Rectal smooth muscle tissue (tissue), 1 donor: ENCODE data around the gene GPC6.

Experiments
- H3K27ac ChIP-seq: one replicate; pipeline ENCODE4 v1.7.0; 2013; ENCODE audit warnings: low read depth, low read length, inconsistent platforms
- H3K27me3 ChIP-seq: one replicate; pipeline ENCODE4 v1.7.0; 2013; ENCODE audit warnings: low read length; ENCODE audit not compliant: control insufficient read depth, insufficient read depth
- H3K36me3 ChIP-seq: one replicate; pipeline ENCODE4 v1.7.0; 2013; ENCODE audit warnings: low read length; ENCODE audit not compliant: control insufficient read depth, insufficient read depth
- H3K4me1 ChIP-seq: one replicate; pipeline ENCODE4 v1.7.0; 2013; ENCODE audit warnings: low read length; ENCODE audit not compliant: control insufficient read depth, insufficient read depth
- H3K4me3 ChIP-seq: one replicate; pipeline ENCODE4 v1.7.0; 2013; ENCODE audit warnings: low read length
- H3K9ac ChIP-seq: one replicate; pipeline ENCODE4 v1.7.0; 2013; ENCODE audit warnings: low read length

The GPC6 gene

DNA sequence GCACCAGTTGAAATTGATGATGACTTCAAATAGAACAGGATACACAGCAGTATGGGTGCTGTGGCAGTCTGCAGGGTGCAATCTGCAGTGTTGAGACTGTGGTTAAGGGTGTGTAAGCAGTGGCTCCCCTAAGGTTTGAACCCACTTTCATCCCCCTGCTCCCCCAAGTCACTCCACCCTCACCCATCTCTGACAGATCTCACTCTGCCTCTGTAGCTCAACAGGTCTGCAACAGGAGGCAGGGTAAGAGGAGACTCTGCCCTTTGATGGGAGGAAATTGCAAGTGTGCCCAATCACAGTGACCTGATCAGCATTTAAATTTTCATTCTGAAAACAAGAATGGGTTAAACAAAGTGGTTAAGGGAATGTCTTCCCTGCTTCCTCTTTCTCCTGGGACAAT is 1160.4 kb downstream of the GPC6 start:
- H3K36me3 ChIP-seq: no peaks in the 10 kb centered on the region
- no peaks in the 10 kb centered on the region for H3K4me1 ChIP-seq
- H3K9ac ChIP-seq: no peak overlapping the region

DNA sequence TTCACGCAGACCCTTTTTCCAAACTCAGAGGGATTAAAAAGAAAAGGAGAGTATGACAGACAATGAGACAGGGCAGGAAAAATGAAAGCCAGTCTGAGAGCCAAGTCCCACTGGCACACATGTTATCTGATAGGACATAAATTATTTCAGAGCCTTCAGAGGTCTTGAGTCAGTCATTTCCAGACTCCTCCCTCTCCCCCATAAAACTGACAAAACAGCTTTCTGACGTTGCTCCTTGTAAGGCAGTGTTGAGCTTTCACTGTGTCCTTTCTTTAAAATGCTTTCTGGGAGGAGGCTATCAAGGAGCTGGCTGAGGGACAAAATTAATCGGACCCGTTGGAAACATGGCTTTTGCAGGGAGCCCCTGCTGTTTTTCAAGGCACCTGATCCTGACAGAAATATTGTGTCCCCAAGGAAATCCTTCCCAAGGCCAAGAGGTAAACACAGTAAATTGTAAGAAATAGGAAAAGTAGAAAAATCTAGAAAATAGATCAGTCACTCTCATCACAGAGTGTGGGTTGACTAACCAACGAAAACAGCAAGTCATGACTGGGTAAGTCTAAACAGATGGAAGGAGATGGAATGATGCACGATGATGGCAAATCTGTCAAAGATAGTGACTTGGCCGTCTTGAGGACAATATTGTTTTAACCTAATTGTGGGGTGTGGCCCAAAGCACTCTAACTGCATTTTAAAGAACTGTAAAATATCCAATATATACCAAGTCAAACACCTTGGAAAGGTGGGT is 1163.2 kb downstream of the GPC6 start:
- Histone ChIP-seq H3K4me3 (no peak overlapping the region), H3K9ac (no peak overlapping the region)

More for the DNA sequence above, 1160.4 kb downstream of the GPC6 start:
- Histone ChIP-seq H3K27me3 (no peaks in the 10 kb centered on the region), H3K27ac (no peak overlapping the region), H3K4me3 (no peak overlapping the region)

DNA sequence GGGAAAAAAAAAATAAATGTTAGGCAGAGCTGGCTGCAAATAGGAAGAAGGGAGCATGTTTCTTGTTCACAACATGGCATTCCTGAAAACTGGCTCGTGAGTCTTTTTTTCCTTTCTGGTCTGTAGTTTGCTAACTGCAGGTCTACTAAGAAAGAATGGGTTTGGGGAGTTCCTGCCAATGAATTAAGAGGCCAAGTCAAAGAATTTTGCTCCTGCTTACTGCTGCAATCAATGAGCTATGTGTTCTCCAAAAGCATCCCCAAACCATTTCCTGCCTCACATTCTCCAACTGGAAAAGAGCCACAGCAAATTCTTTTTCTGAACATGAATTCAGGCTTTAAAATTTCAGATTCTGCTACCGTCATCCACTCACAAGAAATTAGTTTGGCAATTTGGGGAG is 1164.3 kb downstream of the GPC6 start:
- peaks cover 13% of the 10 kb centered on the region for H3K4me1 ChIP-seq
- no peak overlapping the region for H3K4me3 ChIP-seq
- no peak overlapping the region for H3K9ac ChIP-seq
- H3K27me3 ChIP-seq: no peaks in the 10 kb centered on the region
- no peak overlapping the region for H3K27ac ChIP-seq
- H3K36me3 ChIP-seq: no peaks in the 10 kb centered on the region

More for the DNA sequence above, 1163.2 kb downstream of the GPC6 start:
- Histone ChIP-seq H3K27ac (no peak overlapping the region), H3K36me3 (no peaks in the 10 kb centered on the region), H3K27me3 (no peaks in the 10 kb centered on the region), H3K4me1 (peaks cover 3% of the 10 kb centered on the region)

DNA sequence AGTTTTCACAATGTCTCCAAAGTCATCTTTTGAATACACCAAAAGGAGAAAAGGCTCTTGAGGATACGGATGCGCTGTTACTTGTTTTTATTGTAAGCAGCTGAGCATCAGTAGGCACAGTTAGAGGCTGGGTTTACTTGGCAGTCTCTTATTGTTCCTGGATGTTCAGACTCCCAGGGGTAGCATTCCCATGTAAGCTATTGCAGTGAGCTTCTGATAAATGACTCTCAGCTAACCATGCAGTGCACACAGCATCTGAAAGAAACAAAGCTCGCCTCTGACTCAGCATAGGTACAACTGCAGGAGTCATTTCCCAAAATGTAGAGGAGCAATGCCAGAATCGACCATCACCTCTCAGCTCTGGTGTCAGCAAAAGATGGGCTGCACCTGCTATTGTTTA is 1168.1 kb downstream of the GPC6 start:
- Histone ChIP-seq H3K4me3 (no peak overlapping the region), H3K27ac (no peak overlapping the region), H3K27me3 (no peaks in the 10 kb centered on the region), H3K4me1 (peaks cover 13% of the 10 kb centered on the region), H3K36me3 (no peaks in the 10 kb centered on the region), H3K9ac (no peak overlapping the region)

DNA sequence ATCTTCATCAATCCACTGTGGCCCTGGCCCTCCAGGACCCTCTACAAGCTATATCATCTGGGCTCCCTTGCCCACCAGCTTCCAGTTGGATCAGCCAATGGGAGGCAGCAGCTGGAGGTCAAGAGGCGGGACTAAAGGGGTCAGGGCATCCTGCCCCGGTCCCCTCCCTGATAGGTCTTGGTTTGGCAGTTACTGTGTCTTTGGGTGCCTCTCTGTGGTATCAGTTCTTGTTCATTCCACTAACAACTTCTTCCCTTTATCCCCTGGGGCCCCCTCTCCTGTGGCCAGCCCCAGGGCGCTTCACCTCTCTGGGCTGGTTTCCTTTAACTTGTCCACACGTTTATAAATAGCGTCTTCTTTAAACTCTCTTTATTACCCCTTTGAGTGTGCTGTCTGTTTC is 1169.3 kb downstream of the GPC6 start:
- no peak overlapping the region for H3K4me3 ChIP-seq
- peak overlapping the region; percentile 9 for H3K27ac ChIP-seq
- H3K27me3 ChIP-seq: no peaks in the 10 kb centered on the region
- no peaks in the 10 kb centered on the region for H3K36me3 ChIP-seq
- H3K9ac ChIP-seq: no peak overlapping the region
- peaks cover 13% of the 10 kb centered on the region for H3K4me1 ChIP-seq

DNA sequence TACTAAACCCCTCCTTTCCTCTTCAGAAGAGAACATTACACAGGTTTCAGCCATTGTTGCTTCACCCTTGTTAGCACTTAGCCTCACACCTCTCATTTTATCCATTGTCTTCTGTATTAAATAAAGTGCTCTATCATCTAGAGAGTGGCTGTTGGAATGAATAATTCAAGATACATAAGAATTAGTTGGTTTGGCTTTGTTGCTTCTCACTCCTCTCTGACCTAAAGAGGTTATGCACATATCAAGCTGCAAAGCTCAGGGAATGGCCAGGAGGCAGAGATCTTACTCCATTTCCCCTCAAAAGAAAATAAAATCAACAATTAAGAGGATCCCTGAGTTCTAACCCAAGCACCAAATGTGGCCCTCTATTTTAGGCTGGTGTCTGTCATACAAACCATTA is 1173.2 kb downstream of the GPC6 start:
- no peaks in the 10 kb centered on the region for H3K27me3 ChIP-seq
- H3K4me3 ChIP-seq: no peak overlapping the region
- H3K36me3 ChIP-seq: no peaks in the 10 kb centered on the region
- peaks cover 10% of the 10 kb centered on the region for H3K4me1 ChIP-seq
- H3K27ac ChIP-seq: no peak overlapping the region
- no peak overlapping the region for H3K9ac ChIP-seq

DNA sequence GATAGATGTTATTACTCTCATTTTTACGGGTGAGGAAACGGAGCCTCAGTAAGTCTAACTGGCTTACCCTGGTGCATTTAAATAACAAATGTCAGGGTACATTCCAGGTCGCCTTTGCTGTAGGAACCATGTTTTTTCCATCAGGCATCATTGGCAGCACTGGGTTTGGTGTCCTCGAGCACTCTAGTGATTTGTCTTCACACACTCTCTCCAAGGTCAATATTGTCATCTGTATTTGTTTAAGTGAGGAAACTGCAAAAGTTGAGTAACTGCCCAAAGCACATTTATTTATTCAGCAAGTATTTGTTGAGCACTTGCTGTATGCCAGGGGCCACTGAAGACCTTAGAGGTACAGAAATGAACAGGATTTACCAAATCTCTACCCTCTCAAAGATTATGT is 1174.3 kb downstream of the GPC6 start:
- H3K36me3 ChIP-seq: no peaks in the 10 kb centered on the region
- H3K4me1 ChIP-seq: peaks cover under 1% of the 10 kb centered on the region
- no peaks in the 10 kb centered on the region for H3K27me3 ChIP-seq
- no peak overlapping the region for H3K27ac ChIP-seq
- H3K4me3 ChIP-seq: no peak overlapping the region
- H3K9ac ChIP-seq: no peak overlapping the region

DNA sequence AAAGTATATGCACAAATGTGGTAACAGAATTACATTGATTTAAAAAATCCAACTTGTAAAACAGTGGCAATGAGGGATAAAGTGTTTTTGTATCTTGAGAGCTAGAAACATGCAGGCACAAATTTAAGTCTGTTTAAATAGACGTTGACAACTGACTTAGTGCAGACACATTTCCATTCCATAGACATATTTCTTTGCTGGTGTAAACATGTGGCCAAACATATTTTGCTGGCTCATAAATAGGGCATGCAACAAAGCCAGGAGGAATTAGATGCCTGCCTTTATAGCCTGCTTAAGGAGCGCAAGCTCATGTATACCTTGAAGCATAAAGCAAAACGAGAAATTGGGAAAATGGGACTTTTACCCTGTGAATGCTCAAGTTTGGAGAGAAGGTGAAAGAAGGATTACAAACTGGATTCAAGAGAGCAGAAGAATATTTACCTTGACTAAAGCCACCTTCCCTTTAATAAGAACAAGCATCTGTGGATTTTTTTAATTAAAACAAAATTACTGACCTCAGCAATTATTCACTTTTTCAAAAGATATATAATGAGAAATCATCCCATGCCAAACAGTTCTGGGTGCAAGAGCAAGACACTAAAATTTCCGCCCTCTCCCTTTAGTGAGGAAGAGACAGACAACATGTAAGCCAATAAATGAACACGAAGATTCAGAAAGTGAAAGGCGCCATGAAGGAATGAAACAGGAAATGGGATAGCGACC is 1181.9 kb downstream of the GPC6 start:
- no peak overlapping the region for H3K9ac ChIP-seq
- peaks cover 5% of the 10 kb centered on the region for H3K4me1 ChIP-seq

DNA sequence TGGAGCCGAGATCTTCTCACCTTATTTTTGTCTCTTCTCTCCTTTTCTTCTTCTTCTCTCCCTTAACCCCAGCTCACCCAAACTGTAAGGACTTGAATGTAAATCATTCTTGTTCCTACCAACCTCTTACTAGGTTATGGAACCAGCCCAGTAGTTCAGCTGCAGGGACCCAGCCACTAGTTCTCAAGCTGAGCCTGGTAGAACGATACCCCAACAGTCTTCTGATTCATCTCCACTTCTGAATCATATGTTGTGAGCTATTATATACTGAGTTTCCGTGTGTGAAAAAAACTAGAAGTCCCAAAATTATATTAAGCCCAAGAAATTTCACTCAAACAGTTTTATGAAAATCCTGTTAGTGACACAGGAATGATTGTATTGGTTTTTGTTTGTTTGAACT is 1185.1 kb downstream of the GPC6 start:
- Histone ChIP-seq H3K27ac (no peak overlapping the region), H3K9ac (no peak overlapping the region), H3K27me3 (no peaks in the 10 kb centered on the region), H3K36me3 (no peaks in the 10 kb centered on the region), H3K4me1 (peaks cover 5% of the 10 kb centered on the region), H3K4me3 (no peak overlapping the region)

More for the DNA sequence above, 1181.9 kb downstream of the GPC6 start:
- Histone ChIP-seq H3K4me3 (no peak overlapping the region), H3K27me3 (no peaks in the 10 kb centered on the region), H3K36me3 (no peaks in the 10 kb centered on the region), H3K27ac (no peak overlapping the region)

DNA sequence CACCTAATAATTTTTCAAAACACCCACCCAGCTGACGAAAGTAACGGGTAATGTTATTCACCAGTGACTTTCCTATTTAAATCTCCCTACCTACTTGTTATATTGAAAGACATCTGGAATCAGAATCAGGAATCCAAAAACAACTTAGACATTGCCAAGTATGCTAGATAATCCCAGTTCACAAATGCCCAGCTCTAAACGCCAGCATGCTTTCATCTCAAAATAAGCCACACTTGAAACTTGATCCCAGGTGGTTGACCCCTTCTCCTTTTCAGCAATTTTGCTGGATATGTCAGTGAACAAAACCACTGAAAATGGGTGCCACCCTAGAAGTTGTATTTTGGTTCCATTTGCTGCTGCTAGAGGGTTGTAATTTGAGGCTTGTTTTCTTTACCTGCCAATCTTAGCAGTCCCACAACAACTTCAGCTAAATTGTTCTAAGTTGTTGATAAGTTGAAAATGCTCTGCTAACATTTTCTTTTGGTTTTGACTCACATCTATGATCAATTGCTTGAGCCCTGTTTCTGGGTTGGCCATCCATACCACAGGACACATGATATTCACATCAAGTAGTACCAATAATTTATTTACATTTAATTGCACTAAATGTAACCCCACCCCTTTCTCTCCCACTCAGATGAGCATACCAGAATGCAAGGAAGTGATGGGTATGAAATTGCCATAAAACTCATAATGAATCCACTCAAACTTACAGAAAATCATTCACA is 1186.4 kb downstream of the GPC6 start:
- H3K27ac ChIP-seq: no peak overlapping the region
- H3K9ac ChIP-seq: no peak overlapping the region
- H3K36me3 ChIP-seq: no peaks in the 10 kb centered on the region
- H3K4me1 ChIP-seq: peaks cover 2% of the 10 kb centered on the region
- no peak overlapping the region for H3K4me3 ChIP-seq
- H3K27me3 ChIP-seq: no peaks in the 10 kb centered on the region

DNA sequence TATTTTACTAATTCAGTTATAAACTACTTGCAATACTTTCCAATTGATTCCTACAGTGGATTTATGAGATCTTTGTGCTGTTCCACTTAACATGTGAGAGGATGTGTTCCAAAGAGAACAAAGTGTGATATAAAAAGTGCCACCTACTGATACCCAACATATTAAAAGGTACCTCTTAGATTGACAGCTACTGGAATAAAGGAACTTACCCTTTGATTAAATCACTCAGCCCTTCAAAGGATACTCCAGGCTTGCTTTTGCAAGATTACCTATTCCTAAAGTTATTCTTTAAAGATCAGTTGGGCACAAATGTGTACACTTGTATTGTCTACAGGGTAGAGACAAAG is 1187.0 kb downstream of the GPC6 start:
- Histone ChIP-seq H3K4me3 (no peak overlapping the region), H3K27ac (no peak overlapping the region), H3K9ac (no peak overlapping the region), H3K4me1 (no peaks in the 10 kb centered on the region), H3K27me3 (no peaks in the 10 kb centered on the region), H3K36me3 (no peaks in the 10 kb centered on the region)

DNA sequence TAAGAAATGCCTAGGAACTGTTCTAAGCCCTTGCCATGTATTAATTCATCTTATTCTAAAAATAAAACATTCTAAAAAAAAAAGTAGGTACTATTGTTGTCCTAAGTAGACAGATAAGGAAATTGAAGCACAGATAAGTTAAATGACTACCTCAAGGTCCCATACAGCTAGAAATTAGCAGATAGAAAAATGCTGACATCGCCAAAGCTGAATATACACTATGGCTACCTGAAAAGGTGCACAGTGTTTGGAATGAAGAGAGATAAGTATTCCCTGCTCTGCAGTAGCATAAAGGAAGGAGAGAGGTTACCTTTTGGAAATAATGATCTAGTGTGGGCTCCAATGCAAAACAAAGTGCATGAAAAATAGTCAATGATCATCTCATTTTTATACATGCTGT is 1187.5 kb downstream of the GPC6 start:
- no peaks in the 10 kb centered on the region for H3K4me1 ChIP-seq
- no peak overlapping the region for H3K4me3 ChIP-seq
- no peak overlapping the region for H3K27ac ChIP-seq
- no peak overlapping the region for H3K9ac ChIP-seq
- no peaks in the 10 kb centered on the region for H3K36me3 ChIP-seq
- no peaks in the 10 kb centered on the region for H3K27me3 ChIP-seq
